PC-3 (cell line): ENCODE data around the gene LNPEP. TPM values are rescaled to one million over a fixed set of nuclear protein-coding genes. Genes with fewer than 3 reads are reported as not detected.

Experiments
- ATAC-seq: fragments of 200-7000 bp; cut with Tn5 transposase; 2 replicates; pipeline ENCODE4 v1.9.1; 2020; ENCODE audit warnings: mild to moderate bottlenecking, moderate library complexity
- BruUV-seq: library from RNA; stranded (reverse); fragments of 400-500 nt; replicated peaks from 2 replicates; lab custom pipeline; 2021; lab: Mats Ljungman, UMichigan
- CTCF ChIA-PET: fragments of 300-600 bp; sonication (Branson Sonifier 250); formaldehyde crosslinking; loops from one replicate; lab custom pipeline; 2022; ENCODE audit warnings: antibody characterized with exemption; lab: Charles Lee
- POLR2A ChIA-PET: fragments of 300-600 bp; sonication (Branson Sonifier 250); formaldehyde crosslinking; loops from one replicate; lab custom pipeline; 2022; ENCODE audit warnings: antibody characterized with exemption; ENCODE audit not compliant: unreplicated experiment; lab: Charles Lee
- DNase-seq: peaks from one replicate; pipeline ENCODE4 v3.0.0-alpha.2; 2015
- H2AFZ ChIP-seq: fragments of 300-600 bp; sonication (generic); 2 replicates; pipeline ENCODE4 v1.6.0; 2016; ENCODE audit warnings: antibody characterized with exemption, low read length
- H3F3A ChIP-seq: fragments of 300-600 bp; sonication (generic); one replicate; pipeline ENCODE4 v1.6.0; 2017; ENCODE audit warnings: antibody characterized with exemption, low read length, control low read depth, mild to moderate bottlenecking; ENCODE audit not compliant: unreplicated experiment
- H3K27ac ChIP-seq: fragments of 300-600 bp; sonication (generic); 2 replicates; pipeline ENCODE4 v1.5.1; 2016; ENCODE audit warnings: mild to moderate bottlenecking, low read length
- H3K27me3 ChIP-seq: fragments of 300-600 bp; sonication (generic); 2 replicates; pipeline ENCODE4 v1.6.1; 2016; ENCODE audit warnings: low read length, mixed read lengths
- H3K36me3 ChIP-seq: fragments of 300-600 bp; sonication (generic); 2 replicates; pipeline ENCODE4 v1.6.1; 2016; ENCODE audit warnings: low read depth, mixed run types, low read length, mixed read lengths
- H3K4me1 ChIP-seq: fragments of 300-600 bp; sonication (generic); 2 replicates; pipeline ENCODE4 v1.5.1; 2016; ENCODE audit warnings: low read length; ENCODE audit not compliant: insufficient read depth
- H3K4me2 ChIP-seq: fragments of 300-600 bp; sonication (generic); 2 replicates; pipeline ENCODE4 v1.6.0; 2016; ENCODE audit warnings: low read length
- H3K4me3 ChIP-seq: fragments of 300-600 bp; sonication (generic); 2 replicates; pipeline ENCODE4 v1.5.1; 2016; ENCODE audit warnings: mild to moderate bottlenecking, low read length, mixed read lengths
- H3K79me2 ChIP-seq: fragments of 300-600 bp; sonication (generic); 2 replicates; pipeline ENCODE4 v1.6.1; 2017; ENCODE audit warnings: low read length, mixed read lengths
- H3K9ac ChIP-seq: fragments of 300-600 bp; sonication (generic); 2 replicates; pipeline ENCODE4 v1.6.0; 2016; ENCODE audit warnings: mild to moderate bottlenecking, low read length
- H3K9me2 ChIP-seq: fragments of 300-600 bp; sonication (generic); replicated peaks from 2 replicates; pipeline ENCODE4 v1.6.1; 2016; ENCODE audit warnings: mixed run types, low read length, mixed read lengths
- H3K9me3 ChIP-seq: fragments of 300-600 bp; sonication (generic); 2 replicates; pipeline ENCODE4 v1.6.1; 2016; ENCODE audit warnings: low read length, mixed read lengths
- H4K20me1 ChIP-seq: fragments of 300-600 bp; sonication (generic); 2 replicates; pipeline ENCODE4 v1.6.1; 2016; ENCODE audit warnings: low read length, mixed read lengths
- EZH2 ChIP-seq: fragments of 300-600 bp; sonication (generic); IDR thresholded peaks from one replicate; pipeline ENCODE4 v1.6.1; 2017; ENCODE audit warnings: antibody characterized with exemption, mild to moderate bottlenecking, low read length; ENCODE audit not compliant: unreplicated experiment
- EZH2phosphoT487 ChIP-seq: fragments of 300-600 bp; sonication (generic); IDR thresholded peaks from 2 replicates; pipeline ENCODE4 v1.6.1; 2018; ENCODE audit warnings: mild to moderate bottlenecking, antibody characterized with exemption, low read length, borderline replicate concordance
- intact Hi-C: fragments of 100-400 bp; cut with micrococcal nuclease; formaldehyde crosslinking; loops from 2 replicates; pipeline ENCODE4 v1.9.0; 2023
- total RNA-seq: library from RNA; depleted of rRNA; stranded (reverse); fragments of >200 nt; gene quantifications from 2 replicates; pipeline ENCODE4 v1.2.3, GENCODE V29; 2014
- TF ChIP-seq, protein P1 (sequence below): fragments of 300-600 bp; sonication (generic); conservative IDR thresholded peaks from 2 replicates; pipeline ENCODE4 v1.5.1; 2017; ENCODE audit warnings: antibody characterized with exemption, low read depth, mild to moderate bottlenecking, low read length

Gene LNPEP
- total RNA-seq, 1 experiment from 2014 or later: 11.1 TPM

DNA sequence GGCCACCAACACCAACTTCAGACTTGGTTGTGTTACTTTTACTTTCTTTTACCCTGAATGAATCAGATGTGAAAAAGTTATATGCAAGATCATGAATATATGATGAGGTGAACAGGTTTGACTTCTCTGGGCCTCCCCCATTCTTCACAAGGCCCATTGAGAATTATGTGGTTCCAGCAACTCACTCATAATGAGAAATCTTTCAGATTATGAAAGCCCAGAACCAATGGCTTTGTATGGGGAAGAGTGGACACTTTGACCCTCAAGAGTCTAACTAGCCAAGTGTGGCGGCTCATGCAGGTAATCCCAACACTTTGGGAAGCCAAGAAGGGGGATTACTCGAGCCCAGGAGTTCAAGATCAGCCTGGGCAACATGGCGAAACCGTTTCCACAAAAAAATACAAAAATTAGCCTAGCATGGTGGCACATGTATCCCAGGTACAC, 16.1 kb upstream of the LNPEP start:
- Histone ChIP-seq H3K9me2 (0 out of 2 replicates have a peak, but pooled peaks cover 3% of the 10 kb centered on the region), H3K4me1 (peaks cover 18% of the 10 kb centered on the region), H3K9ac (no peak overlapping the region), H4K20me1 (no peaks in the 10 kb centered on the region), H3K27me3 (no peaks in the 10 kb centered on the region), H3K4me2 (no peak overlapping the region), H3K9me3 (no peaks in the 10 kb centered on the region), H3K4me3 (no peak overlapping the region), H3K36me3 (no peaks in the 10 kb centered on the region), H3K27ac (no peak overlapping the region), H3K79me2 (no peaks in the 10 kb centered on the region), H2AFZ (no peak overlapping the region), H3F3A (no peaks in the 10 kb centered on the region)
- no peak for TF ChIP-seq EZH2phosphoT487
- no peak for TF ChIP-seq EZH2
- TF ChIP-seq, protein P1, sequence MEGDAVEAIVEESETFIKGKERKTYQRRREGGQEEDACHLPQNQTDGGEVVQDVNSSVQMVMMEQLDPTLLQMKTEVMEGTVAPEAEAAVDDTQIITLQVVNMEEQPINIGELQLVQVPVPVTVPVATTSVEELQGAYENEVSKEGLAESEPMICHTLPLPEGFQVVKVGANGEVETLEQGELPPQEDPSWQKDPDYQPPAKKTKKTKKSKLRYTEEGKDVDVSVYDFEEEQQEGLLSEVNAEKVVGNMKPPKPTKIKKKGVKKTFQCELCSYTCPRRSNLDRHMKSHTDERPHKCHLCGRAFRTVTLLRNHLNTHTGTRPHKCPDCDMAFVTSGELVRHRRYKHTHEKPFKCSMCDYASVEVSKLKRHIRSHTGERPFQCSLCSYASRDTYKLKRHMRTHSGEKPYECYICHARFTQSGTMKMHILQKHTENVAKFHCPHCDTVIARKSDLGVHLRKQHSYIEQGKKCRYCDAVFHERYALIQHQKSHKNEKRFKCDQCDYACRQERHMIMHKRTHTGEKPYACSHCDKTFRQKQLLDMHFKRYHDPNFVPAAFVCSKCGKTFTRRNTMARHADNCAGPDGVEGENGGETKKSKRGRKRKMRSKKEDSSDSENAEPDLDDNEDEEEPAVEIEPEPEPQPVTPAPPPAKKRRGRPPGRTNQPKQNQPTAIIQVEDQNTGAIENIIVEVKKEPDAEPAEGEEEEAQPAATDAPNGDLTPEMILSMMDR: no peak
- intact Hi-C loops: loop anchor here (5.0 kb wide), 1 partner anchor 223 kb away; the partner anchor contains the start of gene LIX1
- DNase-seq: no peak
- no TSS peak for BruUV-seq
- ChIA-PET CTCF (no interaction called here), POLR2A (no interaction called here)
- ATAC-seq: no peak

- no peaks in the 10 kb centered on the region for H3F3A ChIP-seq
Observed at GRCh38 chr5:96920744-96921355, 15.0 kb upstream of the LNPEP start.

More at GRCh38 chr5:96920744-96921355, 15.0 kb upstream of the LNPEP start:
- H3K27ac ChIP-seq: no peak overlapping the region
- BruUV-seq: no TSS peak
- H3K27me3 ChIP-seq: no peaks in the 10 kb centered on the region
- ATAC-seq (no peak), DNase-seq (no peak)
- TF ChIP-seq, protein P1: no peak
- no peak for TF ChIP-seq EZH2phosphoT487
- TF ChIP-seq EZH2: no peak
- no peak overlapping the region for H3K4me2 ChIP-seq
- no peaks in the 10 kb centered on the region for H3K79me2 ChIP-seq
- H3K9me3 ChIP-seq: no peaks in the 10 kb centered on the region
- H4K20me1 ChIP-seq: no peaks in the 10 kb centered on the region
- intact Hi-C loops: loop anchor here (5.0 kb wide), 1 partner anchor 221 kb away; the partner anchor contains the start of gene LIX1
- no peak overlapping the region for H3K4me3 ChIP-seq
- H3K36me3 ChIP-seq: no peaks in the 10 kb centered on the region
- no peak overlapping the region for H3K9ac ChIP-seq
- ChIA-PET POLR2A (no interaction called here), CTCF (no interaction called here)
- H3K4me1 ChIP-seq: peaks cover 18% of the 10 kb centered on the region
- H3K9me2 ChIP-seq: 0 out of 2 replicates have a peak, but pooled peaks cover 3% of the 10 kb centered on the region
- no peak overlapping the region for H2AFZ ChIP-seq
